Vagina (tissue), 2 donors: ENCODE data around the gene NFATC2.

ENCODE experiments used
- POLR2AphosphoS5 ChIP-seq, 2 donors: sonication (generic); formaldehyde crosslinking; IDR thresholded peaks; one replicate each; pipeline ENCODE4 v1.9.0; 2017; ENCODE audit warnings: antibody characterized with exemption in 2 of 2, mild to moderate bottlenecking in 2 of 2, low read depth in 1 of 2; ENCODE audit not compliant: insufficient read depth in 1 of 2
- TF ChIP-seq, protein P1 (sequence below), 3 experiments: fragments of 450-650 bp in 2 of 3; fragments of 200-600 bp in 1 of 3; sonication (generic) in 1 of 3; IDR thresholded peaks; one replicate each; pipeline ENCODE4 v1.5.1; 2017 to 2019; ENCODE audit warnings: antibody characterized with exemption in 3 of 3, mild to moderate bottlenecking in 2 of 3, moderate library complexity in 2 of 3

DNA sequence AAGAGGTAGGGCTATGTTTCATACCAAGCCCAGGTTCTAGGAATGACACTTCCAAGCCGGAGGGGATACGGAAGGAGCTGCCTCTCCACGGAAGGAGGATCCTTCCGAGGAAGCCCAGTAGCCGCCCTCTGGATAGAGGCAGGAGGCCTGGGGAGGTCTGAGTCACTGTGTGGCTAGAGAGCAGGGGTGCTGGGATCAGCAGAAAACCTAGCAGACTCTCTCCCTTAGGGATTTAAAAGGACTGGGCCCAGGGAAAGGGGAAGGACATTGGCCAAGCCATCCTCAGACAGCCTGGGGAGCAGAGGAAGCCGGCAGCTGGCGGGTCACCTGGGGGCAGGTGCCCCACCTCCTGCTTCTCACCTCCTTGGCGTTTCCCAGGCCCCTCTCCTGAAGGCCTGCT, 36.6 kb upstream of the NFATC2 start:
- TF ChIP-seq, protein P1, sequence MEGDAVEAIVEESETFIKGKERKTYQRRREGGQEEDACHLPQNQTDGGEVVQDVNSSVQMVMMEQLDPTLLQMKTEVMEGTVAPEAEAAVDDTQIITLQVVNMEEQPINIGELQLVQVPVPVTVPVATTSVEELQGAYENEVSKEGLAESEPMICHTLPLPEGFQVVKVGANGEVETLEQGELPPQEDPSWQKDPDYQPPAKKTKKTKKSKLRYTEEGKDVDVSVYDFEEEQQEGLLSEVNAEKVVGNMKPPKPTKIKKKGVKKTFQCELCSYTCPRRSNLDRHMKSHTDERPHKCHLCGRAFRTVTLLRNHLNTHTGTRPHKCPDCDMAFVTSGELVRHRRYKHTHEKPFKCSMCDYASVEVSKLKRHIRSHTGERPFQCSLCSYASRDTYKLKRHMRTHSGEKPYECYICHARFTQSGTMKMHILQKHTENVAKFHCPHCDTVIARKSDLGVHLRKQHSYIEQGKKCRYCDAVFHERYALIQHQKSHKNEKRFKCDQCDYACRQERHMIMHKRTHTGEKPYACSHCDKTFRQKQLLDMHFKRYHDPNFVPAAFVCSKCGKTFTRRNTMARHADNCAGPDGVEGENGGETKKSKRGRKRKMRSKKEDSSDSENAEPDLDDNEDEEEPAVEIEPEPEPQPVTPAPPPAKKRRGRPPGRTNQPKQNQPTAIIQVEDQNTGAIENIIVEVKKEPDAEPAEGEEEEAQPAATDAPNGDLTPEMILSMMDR (IDR thresholded peaks at IDR 0.05) = no peak
- no peak for TF ChIP-seq POLR2AphosphoS5 (IDR thresholded peaks at IDR 0.05; ENCODE audit: insufficient read depth in 1 of 2, low read depth in 1 of 2)
